OCI-LY1 (cell line): Measurements from ENCODE around the gene ITIH5.

ENCODE experiments used
- CTCF ChIP-seq: fragments of 200-600 bp; sonication (generic), shearing (Covaris generic); IDR thresholded peaks from 2 replicates; pipeline ENCODE4 v1.5.1; 2017; ENCODE audit warnings: mild to moderate bottlenecking, antibody characterized with exemption, low read length, moderate library complexity, mixed read lengths
- EZH2 ChIP-seq: fragments of 200-600 bp; sonication (generic), shearing (Covaris generic); IDR thresholded peaks from 2 replicates; pipeline ENCODE4 v1.8.0; 2017; ENCODE audit warnings: borderline replicate concordance, mixed run types, mild to moderate bottlenecking, antibody characterized with exemption, low read length, moderate library complexity, mixed read lengths

GRCh38 chr10:7546385-7546967, 120.3 kb downstream of the ITIH5 start:
- TF ChIP-seq CTCF: no peak
- TF ChIP-seq EZH2: no peak
